Activated T-helper 9 cell treated with anti-CD3 and anti-CD28 coated beads, Interleukin-2, amount 50 U/mL, for 16 hours (primary cell): ENCODE data around the gene ADAMTS13.

Source experiments
- DNase-seq: peaks from one replicate; pipeline ENCODE4 v3.0.0-alpha.2; 2020; ENCODE audit warnings: low read depth

Gene ADAMTS13

DNA sequence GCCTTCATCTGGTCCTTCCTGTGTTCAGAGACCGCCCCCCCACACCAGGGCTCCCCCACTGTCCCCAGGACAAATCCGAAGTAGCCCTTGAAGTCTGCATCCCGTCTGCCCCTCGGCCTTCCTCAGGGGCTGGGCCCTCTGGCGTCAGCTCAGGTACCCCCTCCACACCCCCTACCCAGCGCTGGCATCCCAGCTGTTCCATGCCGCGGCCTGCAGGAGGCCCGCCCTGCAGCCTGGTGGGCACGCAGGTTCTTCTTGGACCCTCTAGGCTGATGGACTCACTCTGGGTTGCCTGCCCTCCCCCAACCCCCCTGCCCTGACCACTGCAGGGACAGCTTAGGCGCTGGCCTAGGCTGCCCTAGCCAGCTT lies 50.1 kb downstream of the ADAMTS13 start:
- no peak for DNase-seq

DNA sequence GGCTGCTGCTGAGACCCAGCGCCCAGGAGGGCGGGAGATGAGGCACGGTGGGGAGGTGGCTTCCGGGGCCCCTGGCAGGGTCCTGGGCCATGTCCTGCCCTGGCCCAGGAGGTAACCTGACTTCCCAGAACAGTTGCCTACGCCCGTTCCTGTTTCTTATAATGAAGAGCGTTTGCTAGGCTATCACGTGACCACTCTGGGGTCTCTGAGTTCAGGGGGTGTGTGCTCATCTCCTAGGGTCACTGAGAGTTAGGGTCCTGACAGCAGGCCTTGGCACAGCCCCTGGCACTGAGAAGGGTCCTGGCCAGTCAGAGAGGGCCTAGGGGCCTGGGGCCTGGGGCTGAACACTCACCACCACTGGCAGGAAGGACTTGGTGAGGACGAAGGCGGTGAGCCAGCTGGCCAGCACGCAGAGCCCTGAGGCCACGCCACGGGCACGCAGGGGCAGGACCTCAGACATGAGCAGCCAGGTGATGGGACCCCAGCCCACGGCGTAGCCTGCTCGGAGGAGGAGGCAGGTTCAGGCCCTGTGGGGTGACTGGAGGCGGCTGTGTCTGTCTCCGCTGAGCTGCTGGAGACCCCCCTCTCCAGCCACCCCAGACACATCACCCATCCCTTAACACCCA lies 50.7 kb downstream of the ADAMTS13 start:
- no peak for DNase-seq

DNA sequence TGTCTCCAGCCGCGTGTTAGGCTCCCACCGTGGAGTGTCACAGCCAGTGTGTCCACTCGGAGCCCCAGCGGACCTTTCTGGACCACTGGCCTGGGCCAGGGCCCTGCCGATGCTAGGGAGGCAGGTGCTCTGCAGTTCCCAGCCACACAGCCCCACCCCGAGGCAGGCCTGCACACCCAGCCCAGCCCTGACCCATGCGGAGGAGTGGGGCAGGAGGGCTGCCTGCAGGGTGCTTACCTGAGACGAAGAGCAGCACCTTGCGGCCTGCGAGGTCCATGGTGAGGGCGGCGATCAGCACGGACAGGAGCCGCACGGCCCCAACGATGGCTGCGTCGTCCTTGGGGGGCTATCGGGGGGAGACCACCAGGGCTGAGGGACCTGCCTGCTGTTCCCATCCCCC lies 51.6 kb downstream of the ADAMTS13 start:
- no peak for DNase-seq

DNA sequence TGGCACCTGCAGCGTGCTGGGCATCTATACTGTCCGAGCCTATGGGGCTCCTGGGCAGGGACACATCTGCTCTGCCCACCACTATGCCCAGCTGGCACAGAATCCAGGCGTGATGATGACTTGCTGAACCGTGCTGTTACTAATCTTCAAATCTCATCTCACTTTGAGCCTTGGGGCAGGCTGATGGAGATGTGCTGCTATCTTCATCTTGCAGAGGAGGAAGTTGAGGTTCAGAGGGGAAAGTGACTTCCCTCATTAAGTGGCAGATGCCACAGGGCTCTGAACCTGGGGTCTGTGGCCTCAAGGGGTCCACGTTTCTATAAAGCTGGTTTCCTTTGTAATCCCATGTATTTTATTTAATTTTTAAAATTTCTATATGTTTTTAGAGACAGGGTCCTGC lies 52.0 kb downstream of the ADAMTS13 start:
- no peak for DNase-seq

DNA sequence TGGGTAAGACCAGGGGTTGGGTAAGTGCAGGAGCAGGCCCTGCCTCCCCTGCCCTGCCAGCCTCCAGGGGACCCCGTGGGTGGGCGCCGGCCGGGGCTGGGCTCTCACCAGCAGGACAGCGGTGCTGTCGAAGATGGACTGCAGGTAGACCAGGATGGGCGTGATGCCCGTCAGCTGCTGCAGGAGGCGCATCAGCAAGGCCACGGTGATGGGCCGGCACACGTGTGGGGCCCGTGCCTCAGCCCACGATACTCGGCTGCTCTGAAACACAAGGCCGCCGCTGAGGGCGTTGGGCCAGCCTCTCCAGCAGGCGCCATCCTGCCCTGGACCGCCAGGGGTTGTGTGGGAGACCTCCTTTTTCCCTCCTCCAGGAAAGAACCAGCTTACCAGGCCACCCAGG lies 52.7 kb downstream of the ADAMTS13 start:
- DNase-seq: no peak

DNA sequence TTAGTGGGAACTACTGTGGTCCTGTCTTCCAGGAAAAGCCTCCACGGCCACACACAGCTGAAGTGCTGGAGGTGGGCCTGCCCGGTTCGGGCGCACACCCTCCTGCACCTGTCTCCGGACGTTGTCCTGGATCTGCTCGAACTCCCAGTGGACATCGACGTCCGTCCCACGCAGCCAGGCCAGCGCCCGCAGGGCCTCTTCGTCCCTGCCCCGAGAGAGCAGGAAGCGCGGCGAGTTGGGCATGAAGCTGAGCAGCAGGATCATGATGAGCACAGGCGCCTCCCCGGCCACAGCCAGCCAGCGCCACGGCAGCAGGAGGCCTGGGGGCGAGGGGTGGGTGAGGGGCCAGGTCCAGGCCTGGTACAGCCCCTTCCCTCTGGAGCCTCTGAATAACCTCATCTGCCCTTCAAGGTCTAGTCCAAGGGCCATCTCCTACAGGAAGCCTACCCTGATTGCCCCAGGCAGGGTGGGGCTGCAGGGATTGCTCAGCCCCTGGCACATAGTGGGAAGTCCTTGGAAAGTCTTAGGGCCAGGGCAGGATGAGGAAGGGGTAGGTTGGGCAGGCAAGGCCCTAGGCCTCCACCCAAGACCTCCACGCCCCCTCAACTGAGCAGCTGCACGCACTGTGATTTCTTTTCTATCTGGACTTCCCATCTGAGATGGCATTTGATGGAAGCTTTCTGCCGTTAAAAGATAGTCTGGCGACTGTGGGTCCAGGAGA lies 53.3 kb downstream of the ADAMTS13 start:
- no peak for DNase-seq

DNA sequence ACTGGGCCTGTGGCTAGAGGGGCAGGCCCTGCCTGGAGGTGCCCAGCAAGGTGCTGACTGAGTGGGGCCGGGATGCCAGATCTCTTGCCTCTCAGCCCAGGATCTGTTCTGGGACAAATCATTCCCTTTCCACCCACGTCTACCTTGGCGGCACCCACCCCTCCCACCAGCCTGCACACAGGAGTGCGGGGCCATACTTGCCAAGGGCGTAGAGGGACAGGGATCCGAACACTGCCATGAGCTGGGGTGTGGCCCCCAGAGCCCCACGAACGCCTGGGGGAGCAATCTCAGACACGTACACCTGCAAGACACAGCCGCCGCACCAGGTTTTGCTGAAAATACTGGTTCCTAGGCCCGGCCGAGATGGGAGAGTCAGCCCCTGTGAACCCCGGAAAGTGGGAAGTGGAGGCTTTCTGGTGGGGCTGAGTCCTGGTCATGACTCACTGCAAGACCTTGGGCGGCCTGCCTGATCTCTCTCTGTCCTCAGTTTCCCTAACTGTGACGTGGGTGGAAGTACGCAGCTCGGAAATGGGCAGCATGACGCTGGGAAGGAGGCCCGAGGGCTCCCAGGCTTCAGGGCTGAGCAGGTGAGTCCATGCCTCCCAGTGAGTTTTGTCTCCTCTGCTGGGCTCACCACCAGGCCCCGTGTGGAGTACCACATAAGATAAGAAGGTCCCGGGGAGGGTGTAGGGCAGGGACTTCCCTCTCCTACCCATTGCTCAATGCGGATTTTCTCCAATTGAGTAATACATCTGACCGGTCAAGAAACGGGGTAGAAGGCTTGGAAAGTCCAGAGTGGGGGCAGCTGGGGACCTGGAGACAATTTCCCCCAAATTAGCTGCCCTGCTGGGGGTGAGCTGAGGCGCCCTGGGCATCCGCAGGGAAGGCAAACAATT lies 54.1 kb downstream of the ADAMTS13 start:
- no peak for DNase-seq

DNA sequence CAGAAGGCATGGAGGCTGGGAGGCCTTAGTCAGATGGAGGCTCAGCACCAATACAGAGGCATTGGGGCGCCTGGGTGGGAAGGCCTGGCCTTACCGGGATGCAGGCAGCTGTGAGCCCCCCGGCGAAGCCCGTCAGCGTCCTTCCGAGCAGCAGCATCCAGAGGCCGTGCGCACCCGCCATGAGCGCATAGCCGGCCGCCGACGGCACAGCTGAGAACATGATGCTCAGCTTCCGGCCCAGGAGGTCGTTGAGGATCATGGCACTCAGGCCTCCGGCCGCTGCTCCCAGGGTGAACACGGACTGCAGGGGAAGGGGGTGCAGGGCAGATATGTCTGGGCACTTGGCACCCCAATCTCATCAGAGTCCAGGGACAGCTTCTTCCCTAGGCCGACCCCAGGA lies 54.8 kb downstream of the ADAMTS13 start:
- no peak for DNase-seq

DNA sequence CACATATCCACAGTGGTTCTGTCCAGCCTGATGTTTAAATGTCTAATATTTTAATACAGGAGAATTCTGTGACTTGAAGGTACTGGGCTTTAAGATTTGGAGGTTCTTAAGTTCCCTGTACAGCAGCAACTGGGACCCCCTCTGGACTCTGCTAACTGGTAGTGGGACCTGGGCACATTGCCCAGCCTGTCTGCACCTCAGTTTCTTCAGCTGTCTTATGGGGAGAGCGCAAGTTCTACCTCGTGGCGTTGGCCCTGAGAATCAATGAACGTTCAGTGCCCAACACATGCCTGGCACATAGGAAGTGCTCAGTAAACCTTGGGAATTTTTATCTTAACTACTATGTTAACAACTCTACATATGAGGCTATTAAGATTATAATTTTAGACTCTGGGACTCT lies 55.3 kb downstream of the ADAMTS13 start:
- no peak for DNase-seq

DNA sequence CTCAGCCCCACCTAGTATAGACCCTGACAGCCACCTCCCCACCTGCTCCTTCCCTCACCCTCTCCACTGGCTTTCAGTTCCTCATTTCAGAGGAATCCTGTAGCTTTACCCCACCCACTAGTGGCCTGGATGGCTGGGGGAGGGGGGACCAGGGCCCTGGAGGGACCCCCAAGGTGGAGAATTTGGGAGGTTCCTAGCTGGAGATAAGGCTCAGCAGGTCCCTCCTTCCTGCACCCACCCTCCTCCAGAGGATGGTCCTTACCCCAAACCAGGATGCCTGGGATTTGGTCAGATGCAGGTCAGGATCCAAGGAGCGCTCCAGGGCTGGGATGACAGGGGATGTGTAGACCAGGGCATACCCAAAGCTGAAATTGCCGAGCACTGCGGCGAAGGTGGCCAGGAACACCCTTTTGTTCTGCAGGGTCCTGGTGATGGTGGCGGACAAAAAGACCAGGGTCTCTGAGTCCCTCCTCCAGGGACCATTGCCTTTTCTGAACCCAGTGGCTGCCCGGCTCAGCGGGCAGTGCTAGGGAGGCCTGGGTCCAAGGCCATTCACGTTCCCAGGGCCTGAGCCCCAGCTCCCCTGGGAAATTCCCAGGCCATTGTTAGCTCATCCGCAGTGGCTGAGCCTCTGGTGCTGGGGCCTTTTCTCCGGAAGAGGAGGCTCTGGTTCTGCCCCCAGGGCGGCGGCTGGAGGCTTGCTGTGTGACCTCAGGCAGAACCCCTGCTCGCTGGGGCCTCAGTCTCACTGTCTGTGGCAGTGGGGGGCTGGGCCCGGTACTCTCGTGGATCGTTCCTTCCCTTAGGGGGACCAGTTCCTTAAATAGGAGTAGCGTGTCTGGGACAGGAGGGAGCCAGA lies 56.1 kb downstream of the ADAMTS13 start:
- DNase-seq: no peak

DNA sequence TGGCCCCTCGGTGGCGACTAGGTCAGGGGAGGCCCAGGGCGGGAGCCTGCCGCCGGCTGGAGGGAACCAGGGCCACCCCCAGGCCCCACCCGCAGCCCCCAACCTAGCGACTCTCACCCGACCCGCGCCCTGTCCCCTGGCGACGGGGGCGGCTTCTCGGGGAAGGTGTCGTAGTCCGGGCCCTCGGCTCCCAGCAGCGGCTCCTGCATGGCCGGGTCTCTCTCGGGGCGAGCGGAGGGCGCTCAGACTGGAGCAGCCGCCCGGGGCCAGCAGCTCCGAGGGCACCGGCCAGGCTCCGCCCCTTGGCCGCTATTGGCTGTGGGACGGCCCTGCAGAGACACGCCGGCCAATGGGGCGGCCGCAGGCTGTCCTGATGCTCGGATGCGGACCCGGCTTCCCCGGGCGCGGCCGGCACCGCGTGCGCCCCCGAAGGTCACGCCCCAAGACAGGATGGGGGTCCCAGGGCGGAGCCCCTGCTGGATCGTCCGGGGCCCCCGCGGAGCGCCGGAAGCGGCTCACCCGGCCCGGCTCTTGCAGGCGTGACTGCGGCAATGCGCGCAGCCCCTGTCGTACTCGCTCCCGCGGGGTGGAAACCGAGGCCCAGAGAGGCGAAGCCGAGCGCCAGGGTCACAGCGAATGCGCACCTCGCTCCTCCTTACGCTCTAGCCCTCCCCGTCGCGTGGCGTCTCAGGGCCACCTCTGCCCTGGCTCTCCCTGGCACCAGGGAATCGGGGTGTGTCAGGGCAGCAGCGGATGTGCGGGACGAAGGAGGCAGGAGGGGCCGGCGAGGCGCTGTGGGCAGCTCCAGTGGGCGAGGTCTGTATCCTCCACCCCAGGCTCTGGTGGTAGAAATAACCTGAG lies 56.9 kb downstream of the ADAMTS13 start, which contains the start of gene SLC2A6:
Gene SLC2A6 (minus strand): TSS at position 249 of the 861 bp plus-strand sequence. CDS start 40 bp downstream, at position 209.
- DNase-seq: peak; percentile 73

DNA sequence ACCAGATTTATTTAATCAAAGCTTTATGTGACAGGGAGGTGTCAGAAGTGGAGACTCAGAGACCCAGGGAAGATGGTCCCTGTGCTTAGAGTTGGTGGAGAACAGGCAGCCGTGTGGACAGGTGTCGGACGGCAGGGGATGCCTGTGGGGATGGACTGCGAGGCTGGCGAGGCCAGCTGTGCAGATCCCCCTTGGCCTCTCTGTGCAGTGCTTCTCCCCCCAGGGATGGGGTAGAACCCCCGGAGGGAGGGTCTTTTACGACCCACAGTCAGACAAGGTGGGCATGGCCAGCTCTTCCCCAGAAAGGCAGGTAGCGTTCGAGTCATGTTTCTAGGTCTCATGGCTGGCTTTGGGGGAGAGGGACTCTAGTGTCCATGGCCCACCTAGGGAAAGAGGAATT lies 61.4 kb downstream of the ADAMTS13 start:
- no peak for DNase-seq

DNA sequence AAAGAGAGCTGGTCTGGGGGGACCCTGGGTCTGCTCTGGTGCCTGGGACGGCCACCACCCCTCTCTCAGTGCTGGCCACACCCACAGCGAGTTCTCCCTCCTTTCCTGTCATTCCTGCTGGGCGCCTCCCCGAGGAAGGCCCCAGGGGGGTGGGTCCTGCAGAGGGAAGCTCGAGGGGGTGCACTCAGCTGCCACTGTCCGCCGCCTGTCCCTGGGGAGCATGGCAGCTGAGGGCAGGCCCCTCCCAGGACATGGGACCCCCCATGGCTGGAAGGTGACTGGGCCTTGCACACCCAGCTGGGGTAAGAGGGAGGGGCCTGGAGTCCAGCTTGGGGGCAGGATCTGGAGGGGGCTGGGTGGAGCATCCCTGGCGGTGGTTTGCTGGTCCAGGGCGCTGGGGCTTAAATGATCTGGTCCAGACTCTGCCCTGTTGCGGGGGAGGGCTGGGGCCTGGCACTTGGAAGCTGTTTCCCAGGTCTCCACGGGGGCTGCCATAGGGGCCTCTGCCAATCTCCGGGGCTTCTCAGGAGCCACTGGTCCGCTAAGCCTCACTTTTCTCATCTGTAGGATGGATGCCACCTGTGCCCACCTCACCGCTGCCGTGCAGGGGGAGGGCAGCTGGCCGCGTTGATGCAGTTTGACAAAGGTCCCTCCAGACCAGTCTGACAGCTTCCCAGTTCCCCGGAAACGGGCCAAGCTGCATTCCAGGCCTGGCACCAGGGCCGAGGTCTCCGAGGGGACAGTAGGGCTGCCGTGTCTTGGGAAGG lies 62.7 kb downstream of the ADAMTS13 start:
- DNase-seq: no peak

DNA sequence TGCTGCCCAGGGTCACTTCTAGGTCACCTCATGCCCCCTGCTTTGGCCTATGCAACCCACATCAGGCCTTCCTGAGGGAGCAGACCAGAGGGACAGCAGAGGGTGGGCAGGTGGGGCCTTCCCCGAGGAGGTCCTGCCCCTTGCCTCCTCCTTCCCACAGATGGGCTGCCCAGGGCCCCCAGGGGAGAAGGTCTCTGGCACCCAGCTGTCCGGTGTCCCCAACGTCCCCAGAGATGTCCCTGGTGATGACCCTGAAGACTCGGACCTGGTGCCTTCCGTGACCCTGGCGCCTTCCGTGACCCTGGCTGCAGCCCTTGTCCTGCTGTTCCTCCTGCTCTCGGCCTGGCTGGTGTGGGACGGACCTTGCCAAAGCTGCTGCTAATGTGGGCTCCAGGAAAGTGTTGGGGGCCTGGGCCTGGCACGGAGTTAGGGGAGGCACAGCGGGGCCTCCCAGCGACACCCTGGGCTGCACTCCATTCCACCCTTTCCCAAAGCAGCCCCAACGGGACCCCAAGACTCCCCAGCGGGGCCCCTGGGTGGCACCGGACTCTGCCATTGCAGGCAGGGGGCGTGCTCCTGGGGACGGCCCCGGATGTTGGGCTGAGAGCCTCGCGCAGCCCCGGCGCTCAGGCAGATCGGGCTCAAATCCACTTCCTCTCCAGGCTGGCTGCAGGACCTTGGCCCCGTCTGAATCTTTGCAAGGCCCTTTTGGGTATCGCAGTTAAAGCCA lies 63.5 kb downstream of the ADAMTS13 start:
- no peak for DNase-seq

DNA sequence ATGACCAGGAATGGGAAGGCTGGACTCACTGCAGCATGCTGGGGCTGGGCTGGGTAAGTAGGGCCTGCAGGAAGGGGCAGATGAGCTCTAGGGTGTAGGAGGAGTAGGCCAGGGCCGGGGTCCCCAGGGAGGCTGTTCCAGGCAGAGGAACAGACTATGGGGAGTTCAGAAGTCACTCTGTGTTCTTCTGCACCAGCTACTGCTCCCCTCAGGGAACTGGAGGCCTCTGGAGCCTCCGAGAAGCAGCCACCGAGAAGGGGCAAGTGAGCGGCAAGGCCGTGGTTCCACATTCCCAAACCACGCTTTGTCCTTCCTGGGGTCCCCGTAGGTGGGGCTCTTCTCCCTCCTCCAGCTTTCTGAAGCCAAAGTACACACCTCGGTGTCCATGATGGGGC lies 65.2 kb downstream of the ADAMTS13 start:
- no peak for DNase-seq

DNA sequence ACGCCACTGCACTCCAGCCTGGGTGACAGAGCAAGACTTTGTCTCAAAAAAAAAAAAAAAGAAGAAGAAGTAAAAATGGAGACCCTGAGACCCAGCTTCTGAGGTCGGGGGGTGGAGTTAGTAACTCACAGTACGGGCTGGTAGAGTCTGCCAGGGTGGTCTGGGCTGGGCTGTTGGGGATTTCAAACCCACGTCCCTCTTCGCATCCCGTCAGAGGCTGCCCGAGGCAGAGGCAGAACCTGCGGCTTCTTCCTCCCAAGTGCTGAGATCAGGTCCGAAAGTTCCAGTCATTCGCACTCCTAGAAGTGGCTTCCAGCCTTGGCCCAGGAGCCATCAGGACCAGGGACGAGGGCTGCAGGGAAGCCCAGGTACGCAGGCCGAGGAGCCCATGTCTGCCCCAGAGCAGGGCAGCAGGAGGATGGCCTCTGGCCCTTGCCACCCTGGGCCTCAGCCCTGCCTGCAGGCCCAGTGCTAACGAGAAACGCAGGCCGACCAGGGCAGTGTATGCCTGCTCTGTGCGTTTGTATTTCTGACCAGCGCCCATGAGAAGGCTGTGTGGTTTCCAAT lies 66.6 kb downstream of the ADAMTS13 start:
- no peak for DNase-seq

DNA sequence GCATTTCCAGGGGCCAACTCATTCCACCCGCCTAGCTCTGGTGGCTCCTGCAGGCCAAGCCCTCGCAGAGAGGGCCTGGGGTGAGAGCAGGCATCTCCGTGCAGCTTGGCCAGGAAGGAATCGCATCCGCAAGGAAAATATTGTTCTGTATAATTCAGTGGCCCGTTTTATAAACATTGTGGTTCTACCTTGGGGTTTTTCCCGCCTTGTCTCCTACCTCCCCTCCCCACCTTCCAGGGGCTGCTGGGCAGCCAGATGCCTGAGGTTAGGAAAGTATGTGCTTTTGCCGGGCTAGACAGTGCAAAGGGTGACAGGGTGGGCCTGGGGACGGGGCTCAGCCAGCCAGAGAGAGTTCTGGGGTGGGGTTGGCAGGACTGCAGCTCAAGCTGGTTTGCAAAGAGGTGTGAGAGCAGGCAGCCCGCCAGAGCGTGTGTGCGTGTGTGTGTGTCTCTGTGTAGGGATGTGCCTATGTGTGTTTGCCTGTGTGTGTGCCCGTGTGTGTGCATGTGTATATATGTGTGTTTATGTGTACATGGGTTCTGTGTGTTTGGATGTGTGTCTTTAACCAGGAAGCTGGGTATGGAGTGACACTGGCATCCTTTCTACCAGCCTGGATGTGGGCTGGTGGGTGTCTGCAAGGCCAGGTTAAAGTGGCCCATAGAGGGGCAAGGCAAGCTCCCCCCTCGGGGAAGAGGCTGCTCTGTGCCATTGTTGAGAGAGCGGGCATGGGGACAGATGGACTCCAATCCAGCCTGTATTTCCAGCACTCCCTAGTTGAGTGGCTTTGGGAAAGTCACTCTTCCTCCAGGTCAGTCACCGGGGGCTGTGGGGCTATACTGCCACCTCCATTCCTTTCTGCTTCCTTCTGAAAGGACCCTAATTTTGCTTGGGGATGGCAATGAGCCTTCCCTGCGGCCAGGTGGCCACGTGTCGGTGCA lies 67.4 kb downstream of the ADAMTS13 start:
- DNase-seq: no peak

DNA sequence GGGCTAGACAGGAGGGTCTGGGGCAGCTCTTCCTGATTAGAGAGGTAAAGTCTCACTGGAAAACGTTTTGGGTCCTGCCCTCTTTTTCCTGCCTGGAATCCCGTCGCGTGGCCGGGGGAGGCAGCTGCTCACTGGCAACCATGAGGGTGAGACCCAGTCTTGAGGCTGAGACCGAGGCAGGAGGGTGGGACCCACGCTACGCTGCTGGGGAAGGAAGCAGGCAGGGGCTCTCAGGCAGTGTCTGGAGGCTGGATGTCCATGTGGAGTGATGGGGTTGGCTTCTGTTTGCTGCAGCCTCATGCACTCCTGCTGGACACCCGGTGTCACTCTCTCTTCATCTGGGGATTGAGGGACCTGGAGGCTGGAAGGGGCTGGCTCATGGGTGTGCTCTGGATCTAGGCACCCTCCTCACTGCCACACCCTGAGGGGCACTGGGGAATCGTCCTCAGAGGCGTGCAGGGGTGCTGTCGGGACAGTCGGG lies 68.1 kb downstream of the ADAMTS13 start:
- DNase-seq: no peak
